GM21723 (cell line): ENCODE measurements around the gene OTOF.

Experiments
- ATAC-seq: cut with Tn5 transposase; IDR thresholded peaks from one replicate; pipeline ENCODE4 v1.9.1; 2021; ENCODE audit warnings: mild to moderate bottlenecking, moderate library complexity; ENCODE audit not compliant: unreplicated experiment

OTOF gene

DNA sequence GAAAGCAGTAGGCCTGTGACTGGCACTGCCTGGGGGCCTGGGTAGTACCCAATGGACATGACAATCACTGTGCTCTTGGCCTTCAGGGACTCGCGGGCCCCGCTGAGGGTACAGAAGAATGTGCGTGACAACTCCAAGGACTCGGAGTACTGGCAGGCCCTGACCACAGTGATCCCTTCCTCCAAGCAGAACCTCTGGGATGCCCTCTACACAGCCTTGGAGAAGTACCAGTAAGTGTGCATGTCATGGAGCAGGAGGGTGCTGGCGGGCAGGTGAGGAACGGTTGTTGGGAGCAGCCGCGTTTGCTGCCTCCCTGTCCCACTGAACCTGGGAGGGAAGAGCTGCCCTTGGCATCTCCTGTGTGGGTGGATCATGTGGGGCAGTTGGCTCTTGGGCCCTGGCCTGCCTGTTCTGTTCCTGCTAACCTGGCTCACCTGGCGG lies 23.3 kb downstream of the OTOF start:
- ATAC-seq, result no peak

DNA sequence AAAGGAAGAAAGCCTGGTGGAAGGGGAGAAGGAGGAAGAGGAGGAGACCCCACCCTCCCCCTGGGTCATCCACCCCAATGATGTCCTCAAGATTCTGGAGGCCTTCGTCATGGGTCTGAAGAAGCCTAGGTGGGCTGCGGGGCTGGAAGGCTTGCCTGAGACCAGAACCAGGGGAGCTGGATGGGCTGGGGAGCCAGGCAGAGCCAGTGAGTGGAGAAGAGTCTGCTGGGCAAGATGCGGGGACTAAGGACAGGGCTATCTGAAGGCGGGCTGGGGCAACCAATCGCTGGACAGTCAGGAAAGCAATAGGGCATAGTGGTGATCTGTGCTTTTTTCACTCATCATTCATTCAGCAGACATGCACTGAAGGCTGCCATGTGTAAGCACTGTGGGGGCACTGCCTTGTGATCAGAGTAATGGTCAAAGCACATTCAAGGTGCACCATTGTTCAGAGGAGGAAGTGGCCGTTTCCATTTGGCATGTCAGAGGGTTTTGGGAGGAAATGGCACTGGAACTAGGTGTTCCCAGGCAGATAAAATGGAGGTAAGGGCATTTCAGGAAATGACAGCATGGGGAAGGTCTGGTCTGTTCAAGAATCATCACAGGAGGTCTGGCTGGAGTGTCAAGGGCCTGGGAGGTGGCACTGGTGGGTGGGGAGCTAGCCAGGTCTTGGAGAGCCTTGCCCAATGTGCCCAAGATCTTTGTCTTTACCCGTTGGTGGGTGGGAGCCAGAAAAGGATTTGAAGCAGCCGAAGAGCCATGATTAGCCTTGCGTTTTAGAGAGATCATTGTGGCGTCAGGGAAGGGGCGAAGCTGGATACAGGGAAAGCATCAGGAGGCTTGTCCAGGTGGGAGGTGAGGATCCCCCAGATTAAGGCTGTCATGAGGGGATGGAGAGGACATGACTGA lies 24.2 kb downstream of the OTOF start:
- no peak for ATAC-seq

DNA sequence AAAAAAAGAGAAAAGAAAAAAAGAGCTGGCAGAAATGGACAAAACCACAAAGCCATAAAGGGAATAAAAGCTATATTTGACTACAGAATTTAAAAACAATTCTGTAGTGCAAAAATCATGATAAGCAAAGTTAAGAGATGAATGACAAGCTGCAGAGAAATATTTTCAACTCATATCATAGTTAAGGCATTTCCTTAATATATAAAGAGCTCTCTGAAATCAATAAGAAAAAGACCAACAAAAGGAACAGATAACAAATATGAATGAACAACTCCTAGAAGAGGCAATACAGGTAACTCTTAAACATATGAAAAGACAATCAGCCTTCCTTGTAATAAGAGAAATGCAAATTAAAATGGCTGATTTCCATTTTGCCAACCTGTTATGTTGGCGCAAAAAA lies 26.2 kb downstream of the OTOF start:
- ATAC-seq, result no peak

DNA sequence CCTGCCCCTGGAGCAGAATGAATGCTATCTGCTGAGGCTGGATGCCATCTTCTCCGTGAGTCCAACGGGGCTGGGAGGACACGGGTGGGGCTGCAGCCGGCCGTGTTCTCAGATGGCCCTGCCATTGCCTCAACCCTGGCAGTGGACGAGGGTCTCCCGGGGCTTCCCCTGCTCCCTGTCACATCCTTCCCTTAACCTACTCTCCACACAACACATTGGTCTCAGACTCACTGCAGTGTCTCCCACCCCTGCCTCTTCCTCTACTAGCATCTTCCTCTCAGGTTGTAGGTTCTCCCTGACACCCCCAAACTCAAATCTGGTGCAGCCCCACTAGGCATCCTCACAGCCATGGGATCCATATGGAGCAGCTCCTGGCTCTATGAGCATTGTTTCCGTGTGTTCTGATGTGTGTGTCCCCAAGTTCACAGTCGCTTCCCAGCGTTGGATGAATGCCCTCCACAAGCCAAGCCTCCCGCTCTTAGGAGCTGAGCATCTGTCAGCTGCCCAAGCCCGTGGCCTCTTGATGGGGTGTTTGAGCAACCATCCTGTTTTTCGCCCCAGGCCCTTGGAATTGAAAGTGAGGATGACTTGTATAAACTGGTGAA lies 27.8 kb downstream of the OTOF start:
- no peak for ATAC-seq

DNA sequence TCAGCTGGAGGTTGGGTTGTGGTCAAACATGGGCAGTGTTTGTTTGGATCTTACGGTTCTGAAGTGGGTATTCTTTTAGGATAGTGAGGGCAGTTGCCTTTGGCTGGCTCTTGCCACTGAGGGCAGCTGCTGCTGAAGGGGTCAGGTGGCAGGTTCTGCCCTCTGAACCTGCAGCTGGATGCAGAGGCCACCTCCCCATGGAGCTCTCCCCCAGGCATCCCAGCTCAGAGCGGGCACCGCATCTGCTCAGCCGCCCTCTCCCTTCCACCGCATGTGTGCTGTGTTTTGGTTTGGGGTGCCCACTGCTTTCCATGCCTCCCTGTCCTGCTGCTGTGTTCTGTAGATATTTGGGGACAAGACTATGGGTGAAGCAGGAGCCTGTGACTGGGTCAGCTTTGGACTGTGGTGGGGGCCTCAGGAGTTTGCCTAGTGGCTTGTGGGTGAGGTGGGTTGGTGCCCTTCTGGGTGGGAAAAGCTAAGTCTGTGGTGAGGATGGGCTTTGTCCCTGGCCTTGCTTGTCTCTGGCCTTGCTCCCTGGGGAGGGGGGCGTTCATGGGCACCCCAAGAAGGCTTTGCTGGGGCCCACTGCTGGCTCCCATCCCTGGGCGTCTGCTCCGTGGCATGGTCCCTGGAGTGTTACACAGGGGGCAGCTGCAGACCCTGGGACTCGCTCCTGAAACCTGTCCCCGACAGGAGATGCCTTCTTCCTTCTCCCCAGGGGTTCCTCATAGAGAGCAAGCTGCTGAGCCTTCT lies 28.5 kb downstream of the OTOF start:
- no peak for ATAC-seq

DNA sequence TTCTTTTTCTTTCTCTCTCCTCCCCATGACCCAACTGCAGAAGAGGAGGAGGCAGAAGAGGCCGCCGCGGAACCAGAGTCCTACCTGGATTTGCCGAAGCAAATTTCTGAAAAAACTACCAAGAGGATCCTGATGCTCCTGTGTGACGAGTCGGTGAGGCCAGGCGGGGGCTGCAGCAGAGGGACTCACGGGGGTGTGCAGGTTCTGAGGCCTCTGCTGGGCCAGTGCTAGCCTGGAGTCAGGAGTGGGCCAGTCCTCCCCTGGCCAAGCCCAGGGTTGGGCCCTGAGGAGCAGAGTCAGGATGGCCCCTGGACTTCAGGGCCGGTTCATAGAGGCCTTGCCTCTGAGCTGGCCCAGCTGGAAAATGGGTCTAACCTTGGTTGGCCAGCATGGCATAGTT lies 29.3 kb downstream of the OTOF start:
- ATAC-seq, result no peak

DNA sequence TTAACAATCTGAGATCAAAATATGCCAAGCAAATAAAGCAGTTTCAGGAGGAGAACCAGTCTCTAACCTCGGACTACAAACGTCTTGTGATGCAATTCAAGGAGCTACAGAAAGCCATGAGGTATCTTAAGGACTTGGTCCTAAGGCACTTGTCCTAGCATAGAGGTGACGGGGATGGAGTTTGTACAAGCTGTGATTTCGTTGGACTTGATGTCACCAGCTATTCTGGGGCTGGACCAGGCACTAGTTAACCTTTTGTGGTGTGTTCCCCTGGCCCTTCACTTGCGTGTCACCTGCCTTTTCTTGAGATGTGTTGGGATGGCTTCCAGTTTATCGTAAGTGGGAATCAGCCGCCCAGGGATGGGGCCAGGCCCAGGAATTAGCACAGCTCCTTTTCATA lies 33.7 kb downstream of the OTOF start:
- no peak for ATAC-seq

DNA sequence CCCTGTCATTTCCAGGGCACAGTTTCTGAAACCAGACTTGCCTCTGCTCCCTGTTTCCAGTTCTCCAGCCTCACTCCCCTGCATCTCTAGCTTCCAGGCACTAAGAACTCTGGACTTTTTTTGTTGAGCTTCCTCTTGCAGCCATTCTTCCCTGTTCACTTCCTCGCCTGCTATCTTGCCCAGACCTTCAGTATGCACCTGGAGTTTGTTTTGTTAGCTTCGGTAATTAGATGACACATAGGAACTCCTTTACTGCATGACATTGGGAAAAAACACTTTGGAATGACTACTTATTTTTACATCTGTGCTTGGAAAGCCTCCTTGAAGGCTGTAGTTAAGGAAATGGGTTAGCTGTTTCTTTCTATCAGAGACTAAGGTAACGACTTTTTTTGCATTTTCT lies 35.2 kb downstream of the OTOF start:
- ATAC-seq, result no peak

DNA sequence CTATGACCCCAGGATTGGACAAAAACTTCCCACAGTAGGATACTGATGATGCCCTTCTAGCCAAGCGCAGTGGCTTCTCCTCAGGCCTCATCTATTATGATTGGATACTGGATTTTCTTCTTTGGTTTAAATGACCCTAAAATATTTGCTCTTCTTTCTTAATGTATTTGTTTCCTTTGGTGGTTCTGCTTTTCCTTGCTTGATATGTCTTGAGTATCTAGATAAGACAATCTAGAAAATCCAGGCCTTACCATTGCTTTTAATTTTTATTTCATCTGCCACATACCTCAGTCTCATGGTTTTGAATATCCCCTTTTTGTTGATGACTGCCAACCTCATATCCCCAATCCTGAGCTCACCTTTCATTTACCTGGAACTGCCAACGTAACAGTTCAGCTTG lies 35.6 kb downstream of the OTOF start:
- no peak for ATAC-seq

DNA sequence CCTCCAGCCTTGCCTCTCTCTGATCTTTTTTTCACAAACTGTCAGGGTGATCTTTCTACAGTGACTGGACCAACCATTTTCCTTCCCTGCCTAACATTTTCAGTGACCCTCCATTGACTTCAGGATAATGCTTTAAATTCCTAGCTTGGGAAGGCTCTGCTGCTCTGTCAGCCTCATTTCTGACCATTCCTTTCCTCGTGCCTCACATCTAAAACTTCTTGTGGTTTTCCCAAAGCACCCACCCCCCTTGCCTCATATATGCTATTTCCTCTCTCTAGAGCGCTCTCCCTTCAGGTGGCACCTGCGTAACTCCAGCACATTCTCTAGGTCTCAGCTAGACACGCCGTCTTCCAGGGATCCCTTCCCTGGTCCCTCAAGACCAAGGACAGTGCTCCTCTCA lies 39.0 kb downstream of the OTOF start:
- no peak for ATAC-seq

DNA sequence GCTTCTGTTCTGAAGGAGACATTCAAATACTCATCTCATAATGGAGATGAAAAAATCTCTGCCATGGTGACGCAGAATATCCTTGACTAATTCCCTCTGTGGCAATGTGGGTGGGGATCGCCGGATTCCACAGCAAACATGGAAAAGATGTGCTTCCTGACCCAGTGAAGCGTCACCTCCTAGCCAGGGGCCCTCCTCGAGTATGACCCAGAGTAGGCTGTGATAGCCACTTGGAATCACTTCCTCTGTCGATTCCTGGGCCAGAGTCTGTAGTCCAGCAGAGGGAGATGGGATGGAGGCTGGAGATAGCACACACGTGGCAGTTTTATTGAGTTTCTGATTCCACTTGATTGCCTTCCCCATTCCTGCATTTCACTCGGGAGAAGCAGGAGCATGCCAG lies 39.4 kb downstream of the OTOF start:
- ATAC-seq, result no peak

DNA sequence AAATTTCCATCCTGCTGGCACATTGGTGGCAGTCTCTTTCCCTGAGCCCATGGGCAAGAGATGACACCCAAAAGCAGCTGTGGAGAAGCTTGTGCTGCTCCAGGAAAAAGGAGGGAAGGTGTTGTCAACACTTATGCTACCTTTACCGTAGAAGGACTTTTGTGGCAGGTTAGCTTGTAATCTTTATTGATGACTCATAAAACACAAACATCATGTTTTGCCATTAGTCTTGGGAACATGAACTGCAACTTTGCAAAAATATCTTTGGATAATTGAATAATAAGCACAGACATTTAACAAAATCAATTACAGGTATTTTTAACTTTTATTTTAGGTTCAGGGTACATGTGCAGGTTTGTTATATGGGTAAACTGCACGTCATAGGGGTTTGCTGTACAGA lies 42.8 kb downstream of the OTOF start:
- ATAC-seq, result no peak

DNA sequence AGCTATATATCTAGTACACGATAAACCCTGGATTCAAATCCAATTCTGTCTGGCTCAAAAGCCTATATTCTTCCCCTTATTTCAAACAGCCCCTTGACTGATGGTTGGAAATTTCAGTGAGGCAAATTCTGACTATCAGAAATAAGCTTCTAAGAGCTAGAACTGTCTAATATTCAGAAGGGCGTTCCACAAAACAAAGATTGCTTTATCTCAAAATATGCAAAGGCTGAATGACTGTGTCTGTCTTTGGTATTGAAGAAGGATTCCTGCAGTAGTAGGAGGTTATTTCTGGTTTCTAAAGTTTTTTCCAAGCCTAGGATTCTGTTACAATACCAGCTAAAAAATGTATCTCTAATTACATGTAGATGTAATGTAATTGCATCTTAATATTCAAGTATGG lies 45.1 kb downstream of the OTOF start:
- no peak for ATAC-seq

DNA sequence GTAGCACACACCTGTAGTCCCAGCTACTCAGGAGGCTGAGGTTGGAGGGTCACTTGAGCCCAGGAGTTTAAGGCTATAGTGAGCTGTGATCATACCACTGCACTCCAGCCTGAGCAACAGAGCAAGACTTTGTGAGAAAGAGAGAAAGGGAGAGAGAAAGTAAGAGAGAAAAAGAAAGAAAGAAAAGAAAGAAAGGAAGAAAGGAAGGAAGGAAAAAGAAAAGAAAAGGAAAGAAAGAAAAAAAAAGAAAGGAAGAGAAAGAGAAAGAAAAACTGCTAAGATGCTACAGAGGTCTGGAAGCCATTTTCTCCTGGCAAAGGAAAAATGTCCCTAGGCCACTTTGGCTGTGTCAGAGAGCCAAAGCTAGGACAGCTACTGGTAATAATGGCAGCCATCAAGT lies 45.6 kb downstream of the OTOF start:
- ATAC-seq, result no peak

DNA sequence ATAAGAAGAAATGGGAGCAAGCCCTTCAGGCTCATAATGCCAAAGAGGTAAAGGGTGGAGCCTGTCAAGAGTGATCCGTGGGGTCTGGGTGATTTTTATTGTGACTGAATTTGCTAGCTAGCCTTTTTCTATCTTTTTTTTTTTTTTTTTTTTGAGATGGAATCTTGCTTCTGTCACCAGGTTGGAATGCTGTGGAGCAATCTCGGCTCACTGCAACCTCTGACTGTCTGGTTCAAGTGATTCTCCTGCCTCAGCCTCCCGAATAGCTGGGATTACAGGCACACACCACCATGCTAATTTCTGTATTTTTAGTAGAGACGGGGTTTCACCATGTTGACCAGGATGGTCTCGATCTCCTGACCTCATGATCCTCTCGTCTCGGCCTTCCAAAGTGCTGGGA lies 47.1 kb downstream of the OTOF start:
- no peak for ATAC-seq

DNA sequence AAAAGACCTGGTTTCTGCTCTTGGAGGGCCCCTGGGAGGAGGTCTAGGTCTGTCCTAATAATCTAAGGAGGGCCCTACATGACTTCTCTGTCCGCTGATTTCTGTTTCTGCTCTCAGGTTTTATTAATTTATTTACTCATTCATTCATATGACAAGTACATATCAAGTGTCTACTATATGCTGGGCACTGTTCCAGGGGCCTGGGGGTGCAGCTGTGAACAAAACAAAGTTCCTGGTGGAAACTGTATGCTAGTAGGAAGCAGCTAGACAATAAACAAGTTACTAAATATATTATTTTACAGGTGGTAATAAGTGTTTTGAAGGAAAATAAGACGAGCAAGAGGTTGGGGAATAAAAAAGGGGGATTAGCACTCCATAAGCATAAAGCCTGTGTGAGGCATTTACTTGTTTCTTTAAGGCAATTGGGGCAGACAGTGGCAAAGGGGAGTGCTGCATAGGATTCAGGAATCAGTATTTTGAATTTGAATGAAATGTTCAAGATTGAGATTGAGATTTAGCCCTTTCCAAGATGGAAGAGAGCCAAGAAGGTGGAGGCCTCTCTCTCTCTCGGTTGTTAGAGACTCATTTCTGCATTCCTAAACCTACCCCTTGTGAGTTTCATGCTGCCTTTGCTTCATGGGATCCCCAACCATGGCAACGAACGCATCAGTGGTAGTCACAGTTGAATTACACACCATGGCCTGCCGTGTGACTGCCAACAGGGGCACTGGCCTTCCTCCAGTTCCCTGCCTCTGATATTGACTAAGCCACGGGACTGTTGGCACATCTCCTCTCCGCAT lies 47.9 kb downstream of the OTOF start:
- ATAC-seq, result no peak

DNA sequence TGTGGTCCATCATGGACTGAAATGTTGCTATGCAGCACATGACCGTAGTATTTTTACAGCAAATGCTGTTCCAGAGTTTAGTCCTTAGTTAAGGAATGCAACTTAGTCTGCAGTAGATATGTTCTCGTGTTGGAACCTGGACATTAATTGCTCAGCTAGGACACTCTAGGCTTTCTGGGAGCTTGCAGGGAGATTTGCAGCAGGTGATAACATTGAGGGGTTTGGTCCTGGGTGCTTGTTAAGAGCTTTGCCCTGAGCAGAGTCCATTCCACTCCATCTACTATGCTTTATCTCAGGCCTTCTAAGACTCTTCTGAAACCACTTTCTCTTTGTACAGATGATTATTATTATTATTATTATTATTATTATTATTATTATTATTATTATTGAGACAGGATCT lies 49.1 kb downstream of the OTOF start:
- no peak for ATAC-seq

DNA sequence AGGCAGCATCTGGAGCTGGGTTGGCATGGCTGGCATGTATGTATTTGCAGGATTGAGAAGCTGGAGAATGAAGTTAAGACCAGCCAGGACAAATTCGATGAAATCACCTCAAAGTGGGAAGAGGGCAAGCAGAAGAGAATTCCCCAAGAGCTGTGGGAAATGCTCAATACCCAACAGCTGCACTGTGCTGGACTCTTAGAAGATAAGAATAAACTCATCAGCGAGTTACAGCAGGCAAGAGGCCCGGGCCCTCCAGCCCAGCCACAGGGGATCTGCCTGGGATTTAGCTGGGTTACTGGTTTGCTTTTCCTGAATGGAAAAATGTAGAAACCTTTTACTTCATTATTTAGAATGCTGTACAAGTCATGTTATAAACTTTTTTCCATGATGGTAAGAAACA lies 53.7 kb downstream of the OTOF start:
- ATAC-seq, result no peak

DNA sequence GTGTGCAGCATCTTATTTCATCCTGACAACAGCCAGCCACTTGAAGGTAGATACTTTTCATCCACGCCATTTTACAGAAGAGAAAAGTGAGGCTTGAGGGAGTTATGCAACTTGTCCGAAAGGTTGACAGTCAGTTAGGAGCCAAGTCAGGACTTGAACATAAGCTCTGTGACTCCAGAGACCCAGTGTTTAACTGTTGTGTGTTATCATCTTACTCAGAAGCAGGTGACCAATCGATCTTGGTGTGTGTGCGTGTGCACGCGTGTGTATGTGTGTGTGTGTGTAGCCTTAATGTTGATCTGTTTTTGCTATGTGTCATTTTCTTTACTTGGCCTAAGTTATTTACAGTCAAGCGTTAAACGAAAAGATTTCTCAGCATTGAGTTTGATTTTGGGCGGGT lies 54.2 kb downstream of the OTOF start:
- no peak for ATAC-seq

DNA sequence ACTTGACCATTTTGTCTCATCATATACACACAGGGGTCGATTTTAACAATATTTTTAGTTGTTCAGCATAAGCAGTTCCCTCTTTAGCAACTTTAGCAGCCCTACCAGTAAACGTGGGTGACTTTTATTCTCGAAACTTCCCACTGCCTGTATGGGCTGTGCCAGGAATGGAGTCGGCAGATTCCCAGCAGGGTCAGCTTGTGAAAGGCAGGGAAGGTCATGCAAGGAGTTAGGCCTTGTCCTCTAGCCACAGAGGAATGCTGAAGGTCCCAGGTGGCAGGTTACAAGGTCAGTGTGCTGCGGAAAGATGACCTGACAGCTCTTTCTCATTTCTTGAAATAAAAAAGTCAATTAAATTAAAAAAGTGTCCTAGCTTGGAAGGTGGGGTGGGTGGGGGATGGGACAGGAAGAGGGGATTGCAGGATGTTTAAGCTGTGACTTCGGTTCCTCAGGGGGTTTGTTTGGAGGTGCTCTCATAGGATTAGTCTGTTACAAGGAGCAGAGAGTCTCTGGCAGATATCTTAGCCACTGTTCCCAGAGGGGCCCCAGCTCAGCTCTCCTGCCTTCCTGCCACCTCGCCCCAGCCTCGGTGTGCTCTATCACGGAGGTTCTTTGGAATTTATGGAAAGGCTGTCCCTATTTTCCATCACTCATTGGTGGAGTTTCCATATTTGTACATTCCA lies 54.8 kb downstream of the OTOF start:
- ATAC-seq, result no peak

DNA sequence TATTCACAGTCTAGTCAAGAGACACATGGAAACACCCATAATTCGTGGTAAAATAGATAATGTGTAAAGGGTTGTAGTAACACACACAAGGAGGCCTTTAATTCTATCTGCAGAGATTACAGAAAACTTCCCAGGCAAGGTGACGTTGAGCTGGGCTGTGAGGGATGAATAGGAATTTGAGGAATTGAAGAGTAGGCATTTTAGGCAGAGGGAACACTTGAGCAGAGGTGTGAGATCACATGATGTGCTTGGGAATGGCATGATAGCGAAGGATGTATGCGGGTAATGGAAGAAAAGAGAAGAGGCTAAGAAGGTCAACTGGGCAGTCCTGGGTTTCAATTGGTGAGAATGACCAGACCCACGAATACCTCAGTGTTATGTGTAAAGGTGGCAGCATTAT lies 56.0 kb downstream of the OTOF start:
- ATAC-seq, result no peak
